Right forelimb (tissue), 1 donor: ENCODE results near the gene HADH.
A peak's percentile ranks its signal among the peaks of the same experiment; 100 is the strongest.
"Not testable (repeated sequence)": the region's sequence is repeated elsewhere in the genome, so short reads cannot be mapped to it uniquely, and the experiment has no call there.

ENCODE experiments used
- DNase-seq: peaks from one replicate; pipeline ENCODE4 v3.0.0-alpha.2; 2018

The HADH gene

DNA sequence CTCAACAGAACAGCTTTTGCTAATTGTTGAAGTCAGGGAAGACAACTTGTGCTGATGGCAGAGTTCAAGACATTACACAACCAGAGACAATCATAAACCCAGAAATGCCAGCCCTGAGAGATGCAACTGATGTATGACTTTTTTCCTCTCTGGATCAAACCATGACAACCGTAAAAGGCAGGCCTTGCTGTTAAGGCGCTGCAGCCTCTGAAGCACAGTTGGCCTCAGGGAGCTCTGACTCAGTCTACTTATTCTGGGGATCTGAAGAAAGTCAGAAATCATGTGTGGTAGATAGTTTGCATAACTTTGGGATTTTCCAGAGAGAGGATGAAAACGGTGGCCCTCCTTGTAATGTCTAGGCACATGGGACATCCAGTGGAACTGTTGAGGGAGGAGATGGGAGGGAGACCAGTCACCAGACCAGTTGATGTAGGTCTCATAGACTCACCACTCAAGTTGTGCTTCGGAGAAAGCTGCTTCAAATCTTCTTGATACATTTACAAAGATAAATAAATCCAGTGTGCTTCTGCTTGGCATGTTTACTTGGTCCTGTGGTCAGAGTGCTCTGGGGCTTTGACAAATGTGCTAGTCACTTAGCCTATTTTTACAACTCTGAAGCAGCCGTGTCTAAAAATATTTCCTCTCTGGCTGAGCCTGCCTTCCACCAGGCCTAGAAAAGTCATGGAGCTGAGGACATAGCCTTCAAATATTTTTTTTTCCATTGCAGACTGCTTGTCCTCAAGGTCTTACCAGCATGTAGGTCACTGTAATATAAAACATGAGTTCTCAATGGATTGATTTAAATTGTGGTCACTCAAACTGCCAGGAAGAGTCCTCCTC is 7.5 kb downstream of the HADH start:
- no peak for DNase-seq

DNA sequence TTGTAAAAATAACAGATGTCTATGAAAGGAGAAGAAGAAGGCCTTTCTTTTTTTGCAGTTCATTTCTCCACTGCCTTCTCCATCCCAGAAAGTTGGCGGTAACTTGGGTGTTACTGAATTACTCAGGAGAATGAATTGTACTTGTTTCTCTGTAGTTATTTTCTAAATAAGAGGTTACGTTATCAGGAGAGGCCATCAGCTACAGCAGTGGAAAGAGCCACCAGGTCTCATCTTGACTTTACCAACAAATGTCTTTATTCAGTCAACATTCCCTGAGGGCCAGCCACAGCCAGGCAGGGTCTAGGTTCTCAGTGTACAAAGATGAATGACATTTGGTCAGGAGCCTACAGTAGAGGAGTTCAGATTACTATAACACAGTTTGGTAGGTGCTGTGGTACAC is 8.1 kb downstream of the HADH start:
- DNase-seq = no peak

DNA sequence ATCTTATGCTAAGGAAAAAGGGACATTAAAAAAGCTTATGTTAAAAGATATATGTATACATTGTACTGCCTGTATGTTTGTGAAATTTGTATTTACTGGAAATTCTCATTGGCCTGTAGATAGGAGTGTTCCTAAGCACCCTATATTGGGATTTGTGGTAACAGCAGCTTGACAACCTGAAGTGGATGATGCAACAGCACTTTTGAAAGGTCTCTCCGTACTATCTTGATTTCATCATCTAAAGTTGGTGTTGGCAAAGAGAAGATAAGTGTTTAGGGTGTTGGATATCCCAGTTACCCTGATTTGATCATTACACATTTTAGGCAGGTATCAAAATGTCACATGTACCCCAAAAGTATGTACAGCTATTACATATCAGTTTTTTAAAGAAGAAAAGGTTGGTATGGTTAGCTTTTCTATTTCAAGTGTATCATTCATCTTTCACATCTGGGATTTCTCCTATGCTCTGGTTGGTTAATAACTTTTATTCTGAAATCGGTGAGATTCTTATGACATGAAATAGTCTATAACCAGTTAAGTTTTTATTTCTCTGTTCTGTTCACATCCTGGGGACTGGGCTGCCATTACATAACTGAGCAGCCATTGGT is 10.3 kb downstream of the HADH start:
- DNase-seq = no peak

DNA sequence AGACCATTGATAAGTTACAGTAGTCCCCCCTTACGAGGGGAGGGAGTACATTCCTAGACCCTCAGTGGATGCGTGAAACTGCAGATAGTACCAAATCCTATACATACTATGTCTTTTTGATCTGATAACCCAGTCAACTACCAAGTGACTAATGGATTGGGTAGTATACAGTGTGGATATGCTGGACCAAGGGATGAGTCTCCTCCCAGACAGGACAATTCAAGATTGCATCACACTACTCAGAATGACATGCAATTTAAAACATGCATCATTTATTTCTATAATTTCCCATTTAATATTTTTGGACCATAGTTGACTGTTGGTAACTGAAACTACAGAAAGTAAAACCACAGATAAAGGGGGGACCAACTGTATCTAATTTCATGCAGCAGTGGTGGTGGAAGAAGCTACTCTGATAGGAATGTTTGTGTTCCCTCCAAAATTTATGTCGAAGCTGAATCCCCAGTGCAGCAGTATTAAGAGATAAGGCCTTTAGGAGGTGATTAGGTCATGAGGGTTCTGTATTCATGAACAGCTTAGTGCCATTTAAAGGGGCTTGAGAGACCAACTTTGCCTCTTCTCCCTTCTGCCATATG is 11.9 kb downstream of the HADH start:
- no peak for DNase-seq

DNA sequence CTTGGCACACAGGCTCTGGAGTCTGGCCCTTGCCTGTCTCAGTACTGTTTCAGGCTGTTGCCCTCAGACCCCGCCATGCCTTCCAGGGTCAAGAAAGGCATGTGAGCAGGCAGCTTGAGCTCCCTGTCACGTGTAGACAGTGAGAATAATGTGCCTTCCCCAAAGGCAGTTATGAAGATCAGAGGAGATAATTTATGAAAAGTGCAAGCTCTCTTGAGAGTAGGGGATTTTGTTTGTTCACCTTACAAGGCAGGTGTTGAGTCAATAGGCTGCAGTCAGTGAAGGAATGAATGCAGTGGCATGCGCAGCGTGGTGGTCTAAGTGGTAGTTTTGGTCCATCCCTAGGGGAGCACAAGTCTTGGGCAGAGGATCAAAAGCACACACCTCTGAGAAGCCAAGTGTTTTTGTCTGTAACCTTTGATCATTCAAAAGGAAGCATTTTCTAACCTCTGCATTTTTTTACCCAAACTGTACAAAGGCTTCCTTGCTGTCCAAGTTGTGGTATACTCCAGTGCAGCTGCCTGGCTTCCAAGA is 14.4 kb downstream of the HADH start:
- no peak for DNase-seq

DNA sequence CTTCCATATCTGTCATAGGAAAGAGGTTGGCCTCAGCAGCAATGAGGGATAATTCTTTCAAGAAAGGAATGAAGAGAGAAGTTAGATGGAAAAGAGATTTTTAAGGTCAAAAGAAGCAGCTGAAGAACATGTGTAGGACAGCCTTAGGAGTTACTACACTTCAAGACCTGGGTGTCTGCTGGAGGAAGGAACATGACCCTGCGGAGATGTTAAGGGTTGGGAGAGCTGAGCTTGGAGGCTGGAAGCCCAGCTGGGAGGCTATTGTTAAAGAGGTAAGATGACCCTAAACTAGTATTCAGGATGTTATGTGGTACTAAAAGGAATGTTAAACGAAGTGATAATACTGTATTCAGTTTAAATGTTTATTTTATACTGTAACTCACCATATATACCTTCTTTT is 15.0 kb downstream of the HADH start:
- no peak for DNase-seq

DNA sequence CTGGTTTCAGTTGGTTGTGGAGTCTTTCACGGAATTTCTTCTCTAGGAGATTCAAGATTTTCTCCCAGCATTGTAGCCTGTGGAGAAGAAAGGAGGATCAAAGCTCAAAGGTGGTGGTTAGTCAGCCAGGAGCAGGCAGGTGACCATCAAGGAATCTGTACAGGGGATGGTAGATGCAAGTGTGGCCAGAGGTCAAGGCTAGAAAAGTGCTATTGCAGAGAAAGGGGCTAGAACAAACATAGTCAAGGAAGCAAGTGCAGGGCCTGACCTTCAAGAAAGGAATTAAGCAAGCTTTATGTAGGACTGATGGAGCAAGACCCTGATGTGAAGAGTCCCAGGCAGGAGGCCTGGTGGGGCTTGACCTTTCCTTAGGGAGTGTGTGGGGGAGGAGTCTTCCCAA is 16.1 kb downstream of the HADH start:
- DNase-seq = no peak

DNA sequence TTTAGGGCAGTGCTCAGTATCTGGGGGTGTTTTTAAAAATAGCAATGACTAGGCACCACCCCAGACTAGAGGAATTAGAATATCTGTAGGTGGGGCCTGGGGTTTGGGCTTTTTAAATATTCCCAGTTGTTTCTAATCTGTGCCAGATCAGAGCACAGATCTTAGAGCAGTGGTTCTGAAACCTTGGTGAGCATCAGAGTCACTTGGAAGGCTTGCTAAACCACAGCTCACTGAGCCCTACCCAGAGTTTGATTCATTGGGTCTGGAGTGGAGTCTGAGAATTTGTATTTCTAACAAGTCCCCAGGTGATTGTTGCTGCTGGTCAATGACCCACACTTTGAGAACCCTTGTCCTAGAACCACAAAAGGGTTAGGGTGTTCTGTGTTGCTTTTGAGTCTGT is 16.7 kb downstream of the HADH start:
- no peak for DNase-seq

DNA sequence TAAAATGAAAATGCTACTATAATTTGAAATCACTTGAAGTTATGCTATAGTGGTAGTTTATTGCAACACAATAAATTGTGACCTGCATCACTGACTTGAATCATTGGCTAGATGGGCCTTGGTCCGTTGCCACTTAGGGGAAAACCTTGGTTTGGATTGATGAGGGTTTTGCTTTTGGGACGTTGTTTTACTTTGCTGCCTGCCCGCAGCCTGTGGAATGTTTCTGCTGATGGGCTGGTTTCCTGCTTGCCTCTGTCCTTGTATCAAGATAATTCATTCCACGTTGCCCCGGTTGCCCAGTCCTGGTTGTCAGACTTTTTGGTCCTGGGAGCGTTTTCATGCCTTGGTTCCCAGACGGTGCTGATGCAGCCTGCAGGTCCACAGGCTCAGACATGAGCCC is 18.3 kb downstream of the HADH start:
- no peak for DNase-seq

DNA sequence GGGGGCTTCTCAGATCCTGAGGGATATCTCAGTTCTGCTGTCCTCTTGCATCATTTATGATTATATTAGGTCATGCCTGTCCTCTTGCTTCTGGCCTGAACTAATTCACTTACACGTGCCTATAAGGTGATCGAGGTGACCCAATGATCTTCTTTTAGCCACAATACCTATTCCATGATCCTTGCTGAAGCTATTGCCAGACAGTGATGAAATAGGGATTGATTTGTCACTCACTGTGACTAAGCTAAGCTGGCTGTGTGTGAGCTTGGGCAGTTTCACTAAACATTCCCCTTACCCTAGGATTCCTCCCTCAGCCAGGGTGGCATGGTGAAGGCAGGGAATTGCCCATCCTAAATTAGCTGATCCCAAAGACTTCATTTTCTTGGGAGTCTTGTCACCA is 19.0 kb downstream of the HADH start:
- no peak for DNase-seq

DNA sequence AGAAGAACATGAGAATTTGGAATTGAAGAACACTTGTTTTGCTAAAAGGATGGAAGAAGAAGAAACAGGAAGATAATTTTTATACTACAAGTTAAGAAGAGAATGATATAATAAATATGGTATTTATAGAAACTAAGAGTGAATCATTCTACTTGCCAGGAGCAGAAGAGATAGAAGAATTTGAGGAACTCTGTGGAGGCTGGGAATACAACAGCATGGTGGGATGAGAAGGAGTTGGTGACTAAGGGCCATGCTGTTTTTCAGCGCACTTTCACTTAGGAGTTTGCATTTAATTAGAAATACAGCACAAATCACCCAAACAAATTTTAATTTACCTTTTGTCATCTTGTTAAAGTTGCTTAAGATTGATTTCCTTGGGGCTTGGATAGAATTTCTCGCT is 20.5 kb downstream of the HADH start:
- DNase-seq = no peak

DNA sequence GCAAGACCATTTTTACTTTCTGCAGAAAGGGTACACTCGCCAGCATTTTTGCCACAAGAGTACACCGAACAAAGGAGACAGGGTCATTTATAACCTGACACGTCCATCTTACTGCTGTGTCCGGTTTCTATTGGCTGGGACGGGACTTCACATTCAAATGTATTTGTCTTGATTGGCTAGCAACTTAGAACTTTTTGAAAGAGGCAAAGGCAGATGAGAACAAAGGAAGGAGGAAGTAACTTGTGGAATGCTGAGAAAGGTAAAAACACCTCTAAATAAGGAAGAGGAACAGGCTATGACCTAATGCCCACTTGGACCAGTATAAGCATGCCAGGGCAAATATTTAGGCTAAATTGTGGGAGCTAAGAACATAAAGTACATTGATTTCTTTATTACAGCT is 22.7 kb downstream of the HADH start:
- not testable (repeated sequence) for DNase-seq

DNA sequence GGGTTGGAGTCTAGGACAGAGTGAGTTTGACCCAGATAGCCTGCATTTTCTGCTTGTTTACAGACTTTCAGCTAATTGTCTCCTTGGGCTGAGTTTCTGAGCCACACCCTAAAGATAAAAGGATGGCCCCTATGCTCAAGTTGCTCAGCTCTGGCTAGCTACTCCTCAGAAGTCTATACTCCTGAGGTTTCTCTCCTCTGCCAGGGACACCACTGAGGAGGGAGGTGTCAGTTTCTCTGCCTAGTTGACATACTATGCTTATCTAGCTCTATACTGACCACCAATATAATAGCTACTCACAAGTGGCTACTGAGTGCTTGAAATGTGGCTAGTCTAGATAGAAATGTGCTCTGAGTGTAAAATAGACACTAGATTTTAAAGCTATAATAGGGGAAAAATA is 23.6 kb downstream of the HADH start:
- no peak for DNase-seq

DNA sequence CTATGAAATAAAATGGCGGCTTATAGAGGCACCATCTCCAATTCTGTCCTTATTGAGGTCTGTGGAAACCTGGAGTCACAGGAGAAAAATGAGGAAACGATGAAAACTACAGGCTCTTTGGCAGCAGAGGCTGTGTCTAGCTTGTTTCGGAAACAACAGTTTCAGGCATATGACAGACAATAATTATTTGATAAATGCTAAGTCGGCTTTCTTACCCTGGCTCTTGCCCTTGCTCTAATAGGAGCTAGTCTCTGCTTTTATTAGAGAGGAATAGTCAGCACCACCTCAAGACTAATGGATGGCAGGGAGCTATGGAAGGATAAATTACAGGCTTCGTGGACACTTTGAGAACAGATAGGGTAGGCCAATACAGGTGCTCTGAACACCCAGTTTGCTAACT is 24.3 kb downstream of the HADH start:
- DNase-seq = no peak

DNA sequence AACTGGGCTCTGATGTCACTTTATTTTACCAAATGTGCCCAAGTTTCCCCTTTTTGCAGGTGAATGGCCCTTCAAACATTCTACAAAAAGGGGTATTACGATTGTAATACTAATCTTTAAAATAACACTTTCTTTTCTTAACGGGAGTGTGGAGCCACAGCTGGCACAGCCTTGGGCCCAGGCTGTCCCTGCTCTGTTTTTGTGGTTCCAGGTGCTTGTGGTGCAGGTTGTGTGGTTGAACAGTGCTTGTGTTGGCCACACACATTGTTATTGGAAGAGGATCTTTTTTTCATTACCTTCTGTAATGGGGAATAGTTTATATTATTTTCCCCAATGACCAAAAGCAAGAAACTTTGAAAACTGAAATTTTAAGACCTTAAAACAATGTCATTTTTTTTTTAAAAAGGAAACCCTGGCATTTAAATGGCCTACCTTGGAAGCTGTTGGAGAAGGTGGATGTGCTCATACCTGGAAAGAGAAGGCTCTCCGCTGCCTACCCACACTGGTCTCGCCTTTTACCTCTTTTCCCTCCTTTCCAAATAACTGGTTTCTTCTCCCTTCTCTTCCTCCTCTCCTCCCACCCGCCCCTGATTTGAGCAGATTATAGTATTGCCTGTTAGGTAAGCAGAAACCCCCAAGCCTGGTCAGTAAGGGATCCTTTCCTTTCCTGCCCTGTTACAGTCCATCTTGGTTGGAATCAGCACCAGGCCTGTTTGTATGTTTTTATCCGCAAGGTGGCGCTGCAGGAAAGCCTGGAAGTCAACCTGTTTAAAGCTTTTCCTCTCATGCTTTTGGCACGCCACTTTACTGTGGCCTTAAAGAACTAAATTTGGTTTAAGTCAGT is 28.6 kb downstream of the HADH start:
- DNase-seq = peak; percentile 86

DNA sequence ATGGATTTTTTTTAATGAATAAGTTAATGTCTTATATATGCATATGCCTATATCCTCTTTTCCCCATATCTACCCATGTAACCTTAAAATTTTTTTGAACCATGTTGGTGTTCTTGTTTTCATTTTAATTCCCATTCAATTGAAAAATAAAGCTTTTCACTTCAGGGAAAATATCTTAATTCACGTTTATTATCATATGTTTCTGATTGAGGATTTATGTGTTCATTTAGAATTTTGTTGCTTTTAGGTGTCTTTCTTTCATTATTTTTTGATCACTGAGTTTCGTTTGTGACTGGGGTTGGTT is 29.1 kb downstream of the HADH start:
- DNase-seq = no peak

DNA sequence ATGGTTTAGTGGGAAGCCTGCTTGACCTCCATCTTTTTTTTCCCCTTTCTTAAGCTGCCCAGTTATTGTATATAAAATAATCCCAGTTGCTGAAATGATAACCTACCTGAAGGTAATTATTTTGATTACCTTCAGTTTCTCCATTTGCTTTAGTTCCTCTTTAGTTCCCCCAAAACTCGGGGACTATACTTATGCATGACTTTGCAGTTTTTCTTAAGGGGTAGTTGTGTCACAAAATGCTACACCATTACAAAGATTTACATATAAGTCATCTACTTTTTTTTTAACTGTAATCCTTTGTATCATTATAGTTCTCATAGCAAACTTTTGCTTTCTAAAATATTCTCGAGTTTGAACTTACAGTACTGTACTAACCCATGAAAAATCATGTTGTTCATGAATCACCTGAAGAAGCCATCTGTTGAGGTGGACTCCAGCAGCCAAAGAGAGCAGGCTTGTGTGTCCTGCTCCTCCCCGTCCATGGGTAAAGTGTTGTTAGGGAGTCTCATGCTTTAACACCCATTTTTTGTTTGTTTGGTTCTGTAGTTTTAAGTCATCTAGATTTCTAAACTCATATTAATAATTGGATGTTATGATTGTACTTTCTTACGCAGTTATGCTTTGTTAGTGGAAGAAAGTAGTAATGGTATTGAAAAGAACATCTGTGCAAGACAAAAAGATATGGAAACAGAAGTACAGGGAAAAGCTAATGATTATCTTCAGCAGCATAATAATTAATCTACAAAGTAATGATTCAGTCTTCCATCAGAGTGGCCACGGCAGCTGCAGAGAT is 34.6 kb downstream of the HADH start:
- no peak for DNase-seq

DNA sequence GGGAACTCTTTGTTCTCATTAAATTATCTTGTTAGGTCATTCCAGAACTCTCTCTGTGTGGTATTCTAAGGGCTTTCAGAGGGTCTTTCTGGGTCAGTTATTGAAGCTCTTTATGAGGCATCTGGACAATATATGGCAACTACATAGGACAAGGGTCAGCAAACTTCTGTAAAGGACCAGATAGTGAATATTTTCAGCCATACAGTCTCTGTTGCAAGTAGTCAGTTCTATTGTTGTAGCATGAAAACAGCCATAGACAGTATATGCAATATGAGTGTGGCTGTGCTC is 35.1 kb downstream of the HADH start:
- no peak for DNase-seq

DNA sequence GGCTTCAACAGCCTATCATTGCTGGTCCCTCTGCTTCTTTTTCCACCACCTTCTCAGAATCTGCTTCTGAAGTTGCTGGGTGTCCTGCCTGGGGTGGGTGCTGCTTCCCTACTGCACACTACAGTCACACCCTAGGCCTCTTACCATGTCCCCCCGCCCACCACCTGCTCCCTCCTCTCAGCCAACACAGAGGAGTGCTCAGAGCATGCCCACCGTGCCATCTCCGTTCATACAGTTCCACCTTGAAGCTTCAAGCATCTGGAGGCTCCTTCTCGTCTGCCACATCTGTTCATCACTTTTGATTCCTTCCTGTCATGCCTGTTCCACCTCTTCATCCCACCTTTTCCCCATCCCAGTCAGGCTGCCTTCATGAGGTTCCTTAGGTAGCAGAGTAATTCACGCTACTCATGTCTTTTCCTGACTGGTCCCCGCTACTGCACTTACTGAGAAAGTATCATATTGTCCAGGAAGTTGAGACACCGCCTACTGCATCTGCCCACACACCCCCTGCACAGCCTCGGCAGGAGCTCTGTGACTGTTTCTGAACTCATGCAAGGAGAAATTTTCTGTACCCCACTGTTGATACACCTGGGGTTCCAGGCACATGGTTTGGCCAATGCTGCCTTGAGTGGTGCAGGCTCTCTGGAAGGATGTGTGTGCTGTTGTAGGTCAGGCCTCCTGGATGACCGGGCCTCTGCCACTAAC is 39.5 kb downstream of the HADH start:
- no peak for DNase-seq

DNA sequence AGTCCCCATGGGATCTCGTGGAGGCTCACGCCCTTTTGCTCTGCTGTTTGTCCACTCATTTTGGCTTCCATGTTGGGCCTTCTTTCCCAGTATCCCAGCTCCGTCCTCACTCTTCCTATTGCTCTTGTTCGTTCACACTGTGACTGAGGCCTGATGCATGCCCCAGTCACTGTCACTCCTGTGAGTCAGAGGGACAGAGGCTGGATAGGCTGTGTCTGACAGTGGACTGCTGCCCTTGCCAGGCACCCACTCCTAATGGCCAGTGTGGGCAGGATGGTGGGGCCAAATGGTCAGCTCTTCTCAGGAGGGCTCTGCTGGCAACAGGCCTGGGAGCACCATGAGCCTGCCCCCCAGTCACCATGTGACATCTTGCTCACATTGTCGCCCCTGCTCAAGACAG is 40.0 kb downstream of the HADH start:
- no peak for DNase-seq

DNA sequence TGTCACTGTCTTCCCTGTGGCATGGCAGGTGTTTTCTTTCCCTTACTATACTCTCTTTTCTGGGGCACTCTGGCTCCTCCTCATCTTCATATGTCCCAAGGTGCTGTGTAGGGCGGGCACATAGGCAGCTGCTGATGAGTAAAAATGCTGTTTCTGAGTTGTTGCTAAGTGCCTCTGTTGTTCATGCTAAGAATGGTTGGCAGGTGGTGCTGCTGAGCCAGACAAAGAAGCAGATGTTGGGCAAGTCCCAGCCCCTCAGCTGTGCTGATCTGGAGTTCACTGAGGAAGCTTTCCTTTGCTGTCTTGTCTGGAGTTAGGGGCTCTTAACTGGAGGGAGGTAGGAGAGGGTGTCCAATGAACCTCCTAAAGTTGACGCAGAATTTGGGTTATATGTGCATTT is 40.6 kb downstream of the HADH start:
- peak; percentile 67 for DNase-seq

DNA sequence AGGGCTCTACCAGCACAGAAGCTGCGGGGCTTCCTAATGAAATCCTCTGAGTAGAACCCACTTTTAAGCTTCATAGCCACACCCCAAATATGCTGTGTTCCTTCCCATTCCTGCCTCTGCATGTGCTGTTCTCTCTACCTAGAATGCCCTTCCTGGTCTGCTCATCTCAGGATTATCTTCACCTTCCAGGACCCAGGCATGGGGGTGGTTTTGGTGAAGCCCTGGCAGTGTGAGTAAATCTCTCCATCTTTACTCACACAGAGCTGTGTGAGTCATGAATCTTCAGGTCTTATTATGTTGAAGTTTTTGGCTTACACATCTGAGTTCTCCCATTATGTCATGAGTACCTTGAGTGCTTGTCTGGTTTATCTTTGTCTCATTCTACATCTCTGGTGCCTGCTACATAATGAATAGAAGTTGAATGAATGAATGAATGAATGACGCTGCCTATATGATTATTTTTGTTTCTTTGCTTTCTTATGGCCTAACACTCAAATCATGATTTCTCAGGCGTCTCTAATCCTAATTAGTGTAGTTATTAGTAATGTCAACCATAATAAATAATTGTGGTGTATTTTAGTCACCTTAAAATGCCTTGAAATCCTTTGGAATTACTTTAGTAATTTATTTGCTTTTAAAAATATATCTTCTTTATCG is 41.9 kb downstream of the HADH start:
- DNase-seq = no peak
